IgD-negative memory B cell (primary cell): ENCODE data around the gene ARSB. TPM values are rescaled to one million over a fixed set of nuclear protein-coding genes. Genes with fewer than 3 reads are reported as not detected.
A peak's percentile ranks its signal among the peaks of the same experiment; 100 is the strongest.
"Not testable (repeated sequence)": the region's sequence is repeated elsewhere in the genome, so short reads cannot be mapped to it uniquely, and the experiment has no call there.

ENCODE experiments used
- H3K27ac Mint-ChIP-seq, 3 donors: one replicate each; pipeline ENCODE4 v1.8.0; 2020 to 2022; ENCODE audit warnings: mild to moderate bottlenecking in 3 of 3, mixed read lengths in 3 of 3, moderate library complexity in 1 of 3
- H3K27me3 Mint-ChIP-seq: one replicate; pipeline ENCODE4 v1.8.0; 2021; ENCODE audit warnings: mixed read lengths
- H3K36me3 Mint-ChIP-seq: one replicate; pipeline ENCODE4 v1.8.0; 2020; ENCODE audit warnings: mild to moderate bottlenecking, mixed read lengths
- H3K4me1 Mint-ChIP-seq, 3 donors: one replicate each; pipeline ENCODE4 v1.8.0; 2020 to 2022; ENCODE audit warnings: mixed read lengths in 3 of 3, mild to moderate bottlenecking in 1 of 3
- H3K4me3 Mint-ChIP-seq, 4 donors: one replicate each; pipeline ENCODE4 v1.8.0; 2020 to 2022; ENCODE audit warnings: mild to moderate bottlenecking in 4 of 4, mixed read lengths in 4 of 4, moderate library complexity in 3 of 4
- H3K9me3 Mint-ChIP-seq, 3 donors: one replicate each; pipeline ENCODE4 v1.8.0; 2020 to 2021; ENCODE audit warnings: mixed read lengths in 3 of 3, mild to moderate bottlenecking in 1 of 3
- polyA plus RNA-seq: library from polyadenylated mRNA; unstranded; fragments of 300-500 nt; fragmentation: Illumina TruSeq; gene quantifications from one replicate; pipeline ENCODE4 v1.2.3, GENCODE V29; 2021

The ARSB gene
- polyA plus RNA-seq, 1 donor from 2014 or later = 4.5 TPM

GRCh38 chr5:78887384-78888118, 97.6 kb downstream of the ARSB start:
- Mint-ChIP-seq H3K9me3 (no peaks in the 10 kb centered on the region), H3K4me3 (peak overlapping the region in 2 of 4 donors; percentile 9 to 52), H3K4me1 (peaks cover 16 to 18% (median 17%) of the 10 kb centered on the region in 3 donors), H3K36me3 (no peaks in the 10 kb centered on the region), H3K27ac (no peak overlapping the region), H3K27me3 (peaks cover 1% of the 10 kb centered on the region)

GRCh38 chr5:78886341-78887230, 98.5 kb downstream of the ARSB start:
- H3K27me3 Mint-ChIP-seq = peaks cover 1% of the 10 kb centered on the region
- H3K9me3 Mint-ChIP-seq = no peaks in the 10 kb centered on the region
- no peak overlapping the region for H3K4me3 Mint-ChIP-seq
- H3K27ac Mint-ChIP-seq = no peak overlapping the region
- H3K36me3 Mint-ChIP-seq = peaks cover 2% of the 10 kb centered on the region
- H3K4me1 Mint-ChIP-seq = peaks cover 16 to 18% (median 17%) of the 10 kb centered on the region in 3 donors

DNA sequence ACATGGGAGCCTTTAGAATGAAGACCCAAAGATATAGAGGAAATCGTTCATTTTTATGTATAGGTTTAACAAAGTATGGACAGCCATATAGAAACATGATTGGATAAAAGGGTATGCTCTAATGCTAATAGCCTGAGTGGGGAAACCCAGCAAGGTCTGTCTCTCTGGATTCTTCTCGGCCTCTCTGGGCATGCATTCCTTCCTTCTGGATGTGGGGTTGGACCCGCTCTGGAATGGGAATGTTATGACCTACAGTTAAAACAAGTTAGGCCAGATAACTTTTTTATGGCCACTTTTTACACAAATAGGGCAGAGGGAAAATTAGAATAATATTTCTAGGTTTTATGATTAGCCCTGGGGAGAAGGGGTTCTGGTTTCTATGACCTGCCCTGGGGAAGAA, 103.2 kb downstream of the ARSB start:
- no peaks in the 10 kb centered on the region for H3K9me3 Mint-ChIP-seq
- no peaks in the 10 kb centered on the region for H3K27me3 Mint-ChIP-seq
- peaks cover 0 to 4% (median 0%) of the 10 kb centered on the region in 3 donors for H3K4me1 Mint-ChIP-seq
- peaks cover 6% of the 10 kb centered on the region for H3K36me3 Mint-ChIP-seq
- H3K27ac Mint-ChIP-seq = no peak overlapping the region
- no peak overlapping the region for H3K4me3 Mint-ChIP-seq

DNA sequence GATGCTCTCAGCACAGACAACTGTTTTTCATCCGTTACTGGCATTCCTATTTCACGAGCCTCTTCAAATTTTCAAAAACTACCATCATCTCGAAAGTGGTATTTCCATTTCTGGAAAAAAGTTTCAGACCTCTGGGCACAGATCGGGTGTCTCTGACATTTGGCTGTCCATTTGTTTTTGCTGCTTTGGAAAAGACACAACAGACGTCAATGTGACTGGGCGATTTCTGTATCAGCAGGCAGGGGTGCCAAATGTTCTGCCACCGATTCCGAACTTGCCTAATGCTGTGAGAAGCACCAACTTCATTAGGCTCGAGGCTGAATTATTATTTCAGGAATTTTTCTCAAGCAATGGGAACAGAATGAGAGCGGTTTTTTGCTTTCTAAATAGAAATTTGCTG, 105.6 kb downstream of the ARSB start:
- no peaks in the 10 kb centered on the region for H3K4me1 Mint-ChIP-seq
- no peak overlapping the region for H3K27ac Mint-ChIP-seq
- H3K36me3 Mint-ChIP-seq = peaks cover 6% of the 10 kb centered on the region
- H3K4me3 Mint-ChIP-seq = no peak overlapping the region
- H3K27me3 Mint-ChIP-seq = no peaks in the 10 kb centered on the region
- H3K9me3 Mint-ChIP-seq = no peaks in the 10 kb centered on the region

GRCh38 chr5:78866076-78866475, 119.0 kb downstream of the ARSB start:
- not testable (repeated sequence) for H3K4me3 Mint-ChIP-seq, H3K36me3 Mint-ChIP-seq, H3K27me3 Mint-ChIP-seq, H3K27ac Mint-ChIP-seq, H3K4me1 Mint-ChIP-seq, H3K9me3 Mint-ChIP-seq

GRCh38 chr5:78858364-78858763, 126.7 kb downstream of the ARSB start:
- Mint-ChIP-seq H3K4me1 (peaks cover 2 to 5% (median 4%) of the 10 kb centered on the region in 3 donors), H3K27ac (no peak overlapping the region), H3K27me3 (no peaks in the 10 kb centered on the region), H3K4me3 (no peak overlapping the region), H3K36me3 (peaks cover 13% of the 10 kb centered on the region), H3K9me3 (peaks cover 4 to 5% (median 4%) of the 10 kb centered on the region in 3 donors)

DNA sequence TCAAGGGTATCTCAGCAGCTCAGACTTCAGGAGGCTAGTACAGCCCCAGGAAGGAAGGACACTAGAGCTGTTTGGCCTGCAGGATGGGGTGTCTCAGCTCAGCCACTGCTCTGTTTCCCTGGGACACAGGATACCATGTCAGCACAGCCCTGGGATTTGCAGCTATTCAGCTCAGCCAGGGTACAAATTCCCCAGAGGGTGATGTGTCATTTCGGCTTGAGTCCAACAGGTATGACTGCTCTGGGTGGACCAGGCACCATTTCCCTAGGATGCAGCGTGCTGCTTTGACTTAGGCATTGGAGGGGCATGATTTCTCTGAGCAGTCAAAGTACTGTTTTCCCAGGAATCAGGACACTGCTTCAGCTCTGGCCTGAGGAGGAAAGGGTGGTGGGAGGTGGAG, 130.1 kb downstream of the ARSB start:
- H3K4me1 Mint-ChIP-seq = peaks cover 0 to 1% (median 0%) of the 10 kb centered on the region in 3 donors
- H3K36me3 Mint-ChIP-seq = peaks cover 4% of the 10 kb centered on the region
- H3K9me3 Mint-ChIP-seq = peaks cover 0 to 4% (median 3%) of the 10 kb centered on the region in 3 donors
- no peaks in the 10 kb centered on the region for H3K27me3 Mint-ChIP-seq
- no peak overlapping the region for H3K27ac Mint-ChIP-seq
- no peak overlapping the region for H3K4me3 Mint-ChIP-seq

- H3K36me3 Mint-ChIP-seq, H3K9me3 Mint-ChIP-seq, H3K27ac Mint-ChIP-seq, H3K27me3 Mint-ChIP-seq, H3K4me1 Mint-ChIP-seq, H3K4me3 Mint-ChIP-seq: not testable (repeated sequence)
Observed at GRCh38 chr5:78851891-78852290, 133.2 kb downstream of the ARSB start.

DNA sequence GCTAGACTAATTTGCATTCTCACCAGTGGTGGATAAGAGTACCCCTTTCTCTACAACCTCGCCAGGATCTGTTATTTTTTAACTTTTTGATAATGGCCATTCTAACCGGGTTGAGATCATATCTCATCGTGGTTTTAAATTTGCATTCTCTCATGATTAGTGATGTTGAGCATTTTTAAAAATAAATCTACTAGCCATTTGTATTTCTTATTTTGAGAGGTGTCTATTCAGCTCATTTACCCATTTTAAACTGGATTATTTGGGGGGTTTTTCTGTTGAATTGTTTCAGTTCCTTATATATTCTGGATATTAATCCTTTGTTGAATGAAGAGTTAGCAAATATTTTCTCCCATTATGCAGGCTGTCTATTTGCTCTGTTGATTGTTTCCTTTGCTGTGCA, 139.6 kb downstream of the ARSB start:
- Mint-ChIP-seq H3K4me3 (no peak overlapping the region), H3K36me3 (peaks cover 3% of the 10 kb centered on the region), H3K9me3 (peaks cover 0 to 13% (median 5%) of the 10 kb centered on the region in 3 donors), H3K27me3 (no peaks in the 10 kb centered on the region), H3K27ac (peak overlapping the region in 1 of 3 donors; percentile 0), H3K4me1 (peaks cover 7 to 17% (median 14%) of the 10 kb centered on the region in 3 donors)

DNA sequence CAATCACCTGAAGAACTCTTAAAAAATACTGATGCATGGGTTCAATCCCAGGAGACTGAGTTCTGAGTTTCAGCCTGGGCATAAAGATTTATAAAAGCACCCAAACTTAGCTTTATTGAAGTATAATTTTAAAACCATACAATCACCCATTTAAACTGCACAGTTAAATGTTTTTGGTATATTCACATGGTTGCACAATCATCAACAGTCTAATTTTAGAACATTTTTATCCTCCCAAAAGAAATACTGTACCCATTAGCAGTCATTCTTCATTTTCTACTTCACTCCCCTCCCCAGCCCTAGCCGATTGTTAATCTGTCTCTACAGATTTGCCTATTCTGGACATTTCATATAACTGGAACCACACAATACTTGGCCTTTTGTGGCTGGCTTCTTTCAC, 141.7 kb downstream of the ARSB start:
- peaks cover 6 to 15% (median 14%) of the 10 kb centered on the region in 3 donors for H3K4me1 Mint-ChIP-seq
- H3K36me3 Mint-ChIP-seq = peaks cover 6% of the 10 kb centered on the region
- no peak overlapping the region for H3K27ac Mint-ChIP-seq
- H3K27me3 Mint-ChIP-seq = no peaks in the 10 kb centered on the region
- H3K4me3 Mint-ChIP-seq = peak overlapping the region in 1 of 4 donors; percentile 31
- peaks cover 0 to 13% (median 5%) of the 10 kb centered on the region in 3 donors for H3K9me3 Mint-ChIP-seq

DNA sequence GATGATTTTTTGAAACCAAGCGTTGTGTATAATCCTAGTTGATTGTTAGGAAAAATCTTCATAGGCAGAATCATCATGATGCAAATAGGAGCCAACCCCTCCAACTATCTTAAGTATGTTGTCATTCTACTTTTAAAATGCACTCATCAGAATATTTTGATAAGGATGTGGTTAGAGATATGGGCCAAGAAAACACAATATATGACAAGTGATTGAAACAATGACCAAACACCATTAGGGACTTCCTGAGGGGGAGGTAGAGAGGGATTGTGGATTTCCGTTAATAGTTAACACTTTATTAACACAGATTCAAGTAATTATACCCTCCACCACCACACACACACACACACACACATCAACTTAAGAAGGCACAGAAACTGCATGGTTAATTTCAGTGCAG, 143.3 kb downstream of the ARSB start:
- peaks cover 9% of the 10 kb centered on the region for H3K36me3 Mint-ChIP-seq
- H3K4me3 Mint-ChIP-seq = no peak overlapping the region
- H3K4me1 Mint-ChIP-seq = peaks cover 3 to 14% (median 14%) of the 10 kb centered on the region in 3 donors
- peaks cover 0 to 13% (median 3%) of the 10 kb centered on the region in 3 donors for H3K9me3 Mint-ChIP-seq
- H3K27ac Mint-ChIP-seq = no peak overlapping the region
- no peaks in the 10 kb centered on the region for H3K27me3 Mint-ChIP-seq

DNA sequence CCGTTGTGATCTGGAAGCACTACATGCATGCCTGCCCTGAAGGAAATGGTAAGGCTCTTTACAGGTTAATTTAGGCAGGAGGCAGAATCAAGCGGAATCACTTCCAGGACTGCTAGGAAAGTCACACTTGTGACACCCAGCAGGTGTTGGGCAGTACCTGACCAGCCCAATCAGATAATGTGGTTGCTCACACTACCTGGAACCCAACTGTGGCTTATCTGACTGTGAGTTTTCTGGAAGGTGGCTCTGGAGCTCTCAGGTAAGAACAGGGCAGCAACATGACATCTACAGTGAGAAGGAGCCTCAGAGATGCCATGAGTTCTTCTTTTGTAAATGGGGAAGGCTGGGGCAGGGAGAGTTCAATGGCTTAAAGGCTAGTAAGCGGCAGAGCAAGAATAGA, 146.4 kb downstream of the ARSB start:
- peaks cover 0 to 1% (median 0%) of the 10 kb centered on the region in 3 donors for H3K9me3 Mint-ChIP-seq
- H3K36me3 Mint-ChIP-seq = peaks cover 15% of the 10 kb centered on the region
- H3K27ac Mint-ChIP-seq = no peak overlapping the region
- H3K4me1 Mint-ChIP-seq = peaks cover 2 to 4% (median 4%) of the 10 kb centered on the region in 3 donors
- H3K4me3 Mint-ChIP-seq = no peak overlapping the region
- no peaks in the 10 kb centered on the region for H3K27me3 Mint-ChIP-seq

GRCh38 chr5:78837836-78838235, 147.3 kb downstream of the ARSB start:
- H3K36me3 Mint-ChIP-seq = peaks cover 15% of the 10 kb centered on the region
- H3K27ac Mint-ChIP-seq = no peak overlapping the region

GRCh38 chr5:78835176-78835575, 149.9 kb downstream of the ARSB start:
- no peaks in the 10 kb centered on the region for H3K9me3 Mint-ChIP-seq
- no peak overlapping the region for H3K27ac Mint-ChIP-seq
- H3K36me3 Mint-ChIP-seq = peaks cover 14% of the 10 kb centered on the region
- no peaks in the 10 kb centered on the region for H3K27me3 Mint-ChIP-seq
- H3K4me1 Mint-ChIP-seq = no peaks in the 10 kb centered on the region
- H3K4me3 Mint-ChIP-seq = no peak overlapping the region

More at GRCh38 chr5:78837836-78838235, 147.3 kb downstream of the ARSB start:
- H3K4me1 Mint-ChIP-seq = peaks cover 0 to 4% (median 0%) of the 10 kb centered on the region in 3 donors
- no peaks in the 10 kb centered on the region for H3K27me3 Mint-ChIP-seq
- no peaks in the 10 kb centered on the region for H3K9me3 Mint-ChIP-seq
- no peak overlapping the region for H3K4me3 Mint-ChIP-seq

- peaks cover 11% of the 10 kb centered on the region for H3K36me3 Mint-ChIP-seq
- peak overlapping the region in 1 of 3 donors; percentile 11 for H3K27ac Mint-ChIP-seq
- H3K27me3 Mint-ChIP-seq = no peaks in the 10 kb centered on the region
- no peak overlapping the region for H3K4me3 Mint-ChIP-seq
- H3K9me3 Mint-ChIP-seq = peaks cover 0 to 2% (median 2%) of the 10 kb centered on the region in 3 donors
- H3K4me1 Mint-ChIP-seq = peaks cover 2 to 5% (median 3%) of the 10 kb centered on the region in 3 donors
Observed at GRCh38 chr5:78833284-78833683, 151.8 kb downstream of the ARSB start.
